ENCODE results near the gene ATIC.

Gene ATIC

GRCh38 chr2:215361211-215361875 lies 49.5 kb downstream of the ATIC start:
- DNase-seq (ENCODE audit: low read depth in 2 of 2): no peak

- no peak for DNase-seq (ENCODE audit: low read depth in 2 of 2)
Observed at GRCh38 chr2:215361876-215362561, 50.2 kb downstream of the ATIC start.

- no peak for DNase-seq (ENCODE audit: low read depth in 2 of 2)
Observed at GRCh38 chr2:215362562-215362904, 50.7 kb downstream of the ATIC start.

GRCh38 chr2:215363039-215363438 lies 51.2 kb downstream of the ATIC start:
- DNase-seq (ENCODE audit: low read depth in 2 of 2): no peak

- no peak for DNase-seq (ENCODE audit: low read depth in 2 of 2)
Observed at GRCh38 chr2:215363461-215364156, 51.8 kb downstream of the ATIC start.

- DNase-seq (ENCODE audit: low read depth in 2 of 2): no peak
Observed at GRCh38 chr2:215364157-215365155, 52.6 kb downstream of the ATIC start.

GRCh38 chr2:215365184-215365658 lies 53.4 kb downstream of the ATIC start:
- DNase-seq (ENCODE audit: low read depth in 2 of 2): no peak

- no peak for DNase-seq (ENCODE audit: low read depth in 2 of 2)
Observed at GRCh38 chr2:215366440-215367032, 54.7 kb downstream of the ATIC start.

GRCh38 chr2:215367662-215368492 lies 56.0 kb downstream of the ATIC start:
- no peak for DNase-seq (ENCODE audit: low read depth in 2 of 2)

- no peak for DNase-seq (ENCODE audit: low read depth in 2 of 2)
Observed at GRCh38 chr2:215368493-215368809, 56.6 kb downstream of the ATIC start.

- DNase-seq (ENCODE audit: low read depth in 2 of 2): no peak
Observed at GRCh38 chr2:215369181-215369760, 57.4 kb downstream of the ATIC start.

GRCh38 chr2:215370112-215370965 lies 58.5 kb downstream of the ATIC start:
- no peak for DNase-seq (ENCODE audit: low read depth in 2 of 2)

- no peak for DNase-seq (ENCODE audit: low read depth in 2 of 2)
Observed at GRCh38 chr2:215371915-215372897, 60.3 kb downstream of the ATIC start.

- no peak for DNase-seq (ENCODE audit: low read depth in 2 of 2)
Observed at GRCh38 chr2:215372968-215373649, 61.2 kb downstream of the ATIC start.

GRCh38 chr2:215374002-215374401 lies 62.1 kb downstream of the ATIC start:
- DNase-seq (ENCODE audit: low read depth in 2 of 2): no peak

- DNase-seq (ENCODE audit: low read depth in 2 of 2): no peak
Observed at GRCh38 chr2:215374642-215375466, 63.0 kb downstream of the ATIC start.

GRCh38 chr2:215375467-215375830 lies 63.6 kb downstream of the ATIC start:
- DNase-seq (ENCODE audit: low read depth in 2 of 2): no peak
